Cardiac septum (tissue), 1 donor: ENCODE measurements around the gene PIGU. TPM values are rescaled to one million over a fixed set of nuclear protein-coding genes. Genes with fewer than 3 reads are reported as not detected.
"Not testable (repeated sequence)": the region's sequence is repeated elsewhere in the genome, so short reads cannot be mapped to it uniquely, and the experiment has no call there.

Source experiments
- DNase-seq: peaks from one replicate; pipeline ENCODE4 v3.0.0-alpha.2; 2020; ENCODE audit warnings: low spot score
- intact Hi-C: fragments of 100-400 bp; cut with DNase I; formaldehyde crosslinking; loops from one replicate; pipeline ENCODE4 v1.14.0; 2022
- total RNA-seq: library from RNA; stranded (reverse); fragmentation: NEBNext Ultra II Directional; extraction: Animal tissue kit (Norgen Biotek cat#: 25700); gene quantifications from one replicate; pipeline ENCODE4 v1.2.1, GENCODE V29; 2021
- donor health status: DM: no; HTN: no; CAD: no.

The PIGU gene
- total RNA-seq, 1 donor from 2014 or later: 11.0 TPM

- intact Hi-C loops: loop anchor here (5.0 kb wide), 2 partner anchors 50 to 215 kb away; no protein-coding TSS in a partner anchor
- peak; percentile 27 for DNase-seq
These were observed 149.9 kb downstream of the PIGU start for GRCh38 chr20:34527016-34527415.

DNA sequence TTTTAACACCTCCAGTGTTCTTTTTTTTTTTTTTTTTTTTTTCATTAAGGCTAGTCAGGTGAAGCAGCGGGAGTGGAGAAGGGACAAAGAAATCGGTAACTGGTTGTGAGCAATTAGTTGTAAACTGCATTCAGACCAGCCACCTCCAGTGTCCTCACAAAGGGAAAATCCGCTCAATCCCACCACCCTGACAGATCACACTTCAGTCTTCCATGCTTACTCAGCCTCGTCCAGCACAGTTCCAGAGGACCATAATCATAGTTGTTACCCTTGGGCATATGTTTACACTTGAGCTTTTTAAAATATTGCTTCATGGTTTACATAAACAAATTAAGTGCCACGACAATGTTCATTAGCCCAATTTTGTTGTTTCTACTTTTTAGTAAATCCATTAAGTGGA lies 150.4 kb downstream of the PIGU start:
- intact Hi-C loops: loop anchor here (5.0 kb wide), 2 partner anchors 51 to 214 kb away; no protein-coding TSS in a partner anchor
- peak; percentile 22 for DNase-seq

DNA sequence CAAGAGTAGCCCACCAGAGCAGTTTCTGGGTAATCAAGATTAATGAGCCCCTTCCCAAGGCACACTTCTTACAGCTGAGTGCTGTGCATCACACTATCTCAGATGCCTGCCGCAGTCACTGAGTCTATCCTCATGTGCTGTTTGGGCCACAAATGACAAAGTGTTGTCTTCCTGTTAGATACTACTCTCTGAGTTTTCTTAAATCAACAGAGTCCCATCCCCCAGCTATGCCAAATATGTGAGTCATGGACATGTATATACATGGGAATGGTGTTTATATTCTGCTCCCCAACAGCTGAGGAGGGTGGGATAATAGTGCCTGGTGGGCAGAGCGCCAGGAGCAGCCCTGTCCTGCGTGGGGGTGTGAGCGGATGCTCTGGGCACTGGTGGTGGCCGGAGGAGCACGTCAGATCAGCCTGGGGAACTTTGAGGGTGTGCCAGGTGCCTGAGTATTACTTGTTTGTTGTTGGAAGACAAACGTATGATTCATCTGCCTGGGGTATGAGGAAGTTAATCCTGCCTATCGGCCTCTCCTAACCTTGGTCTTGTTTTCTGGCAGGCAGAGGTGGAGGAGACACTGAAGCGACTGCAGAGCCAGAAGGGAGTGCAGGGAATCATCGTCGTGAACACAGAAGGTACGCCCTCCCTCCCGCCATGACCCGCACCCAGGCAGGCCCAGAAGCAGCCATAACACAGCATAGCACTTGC lies 151.0 kb downstream of the PIGU start:
- peak; percentile 77 for DNase-seq
- intact Hi-C loops: loop anchor here (5.0 kb wide), 2 partner anchors 51 to 214 kb away; no protein-coding TSS in a partner anchor

DNA sequence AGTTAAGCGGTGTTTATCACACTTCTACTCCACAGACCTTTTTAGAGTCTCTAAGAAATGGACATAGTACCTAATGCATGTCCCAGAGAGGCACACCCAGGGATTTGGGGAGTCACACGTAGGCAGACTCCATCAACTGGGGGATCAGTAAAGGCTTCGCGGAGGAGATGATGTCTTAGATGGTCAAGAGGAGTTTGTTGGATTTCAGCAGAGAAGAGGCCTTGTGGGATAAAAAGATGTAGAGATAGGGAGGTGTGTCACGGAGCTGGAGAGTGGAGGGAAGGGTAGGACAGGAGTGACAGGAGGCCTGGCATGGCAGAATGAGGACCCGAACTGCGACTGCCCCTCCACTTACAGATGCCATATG lies 151.6 kb downstream of the PIGU start:
- intact Hi-C loops: loop anchor here (5.0 kb wide), 2 partner anchors 52 to 213 kb away; no protein-coding TSS in a partner anchor
- no peak for DNase-seq

- DNase-seq: no peak
- intact Hi-C loops: loop anchor here (5.0 kb wide), 1 partner anchor 52 kb away; no protein-coding TSS in a partner anchor
These were observed 152.5 kb downstream of the PIGU start for GRCh38 chr20:34524426-34524825.

GRCh38 chr20:34522969-34523871 lies 153.7 kb downstream of the PIGU start:
- no peak for DNase-seq
- intact Hi-C loops: loop anchor here (5.0 kb wide), 1 partner anchor 51 kb away; no protein-coding TSS in a partner anchor

DNA sequence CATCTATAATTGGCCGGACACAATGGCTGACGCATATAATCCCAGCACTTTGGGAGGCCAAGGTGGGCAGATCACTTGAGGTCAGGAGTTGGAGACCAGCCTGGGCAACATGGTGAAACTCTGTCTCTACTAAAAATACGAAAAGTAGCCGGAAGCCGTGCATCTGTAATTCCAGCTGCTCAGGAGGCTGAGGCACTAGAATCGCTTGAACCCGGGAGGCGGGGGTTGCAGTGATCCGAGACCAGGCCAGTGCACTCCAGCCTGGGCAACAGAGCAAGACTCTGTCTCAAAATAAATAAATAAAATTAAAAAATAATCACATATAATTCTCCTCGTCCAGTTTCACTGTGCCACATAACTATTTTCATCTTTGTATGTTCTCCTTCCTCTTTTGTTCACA lies 157.1 kb downstream of the PIGU start:
- intact Hi-C loops: loop anchor here (5.0 kb wide), 1 partner anchor 48 kb away; no protein-coding TSS in a partner anchor

DNA sequence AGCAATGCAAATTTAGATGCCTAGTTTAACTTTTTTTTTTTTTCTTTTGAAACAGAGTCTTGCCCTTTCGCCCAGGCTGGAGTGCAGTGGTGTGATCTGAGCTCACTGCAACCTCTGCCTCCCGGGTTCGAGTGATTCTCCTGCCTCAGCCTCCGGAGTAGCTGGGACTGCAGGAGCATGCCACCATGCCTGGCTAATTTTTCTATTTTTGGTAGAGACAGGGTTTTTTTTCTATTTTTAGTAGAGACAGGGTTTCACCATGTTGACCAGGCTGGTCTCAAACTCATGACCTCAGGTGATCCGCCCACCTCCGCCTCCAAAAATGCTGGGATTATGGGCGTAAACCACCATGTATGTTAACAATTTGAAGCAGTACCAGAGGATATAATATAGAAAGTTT lies 158.0 kb downstream of the PIGU start:
- intact Hi-C loops, DNase-seq: not testable (repeated sequence)

More for the DNA sequence above, 157.1 kb downstream of the PIGU start:
- not testable (repeated sequence) for DNase-seq

- intact Hi-C loops: no loop called here
- no peak for DNase-seq
These were observed 159.8 kb downstream of the PIGU start for GRCh38 chr20:34517114-34517505.

DNA sequence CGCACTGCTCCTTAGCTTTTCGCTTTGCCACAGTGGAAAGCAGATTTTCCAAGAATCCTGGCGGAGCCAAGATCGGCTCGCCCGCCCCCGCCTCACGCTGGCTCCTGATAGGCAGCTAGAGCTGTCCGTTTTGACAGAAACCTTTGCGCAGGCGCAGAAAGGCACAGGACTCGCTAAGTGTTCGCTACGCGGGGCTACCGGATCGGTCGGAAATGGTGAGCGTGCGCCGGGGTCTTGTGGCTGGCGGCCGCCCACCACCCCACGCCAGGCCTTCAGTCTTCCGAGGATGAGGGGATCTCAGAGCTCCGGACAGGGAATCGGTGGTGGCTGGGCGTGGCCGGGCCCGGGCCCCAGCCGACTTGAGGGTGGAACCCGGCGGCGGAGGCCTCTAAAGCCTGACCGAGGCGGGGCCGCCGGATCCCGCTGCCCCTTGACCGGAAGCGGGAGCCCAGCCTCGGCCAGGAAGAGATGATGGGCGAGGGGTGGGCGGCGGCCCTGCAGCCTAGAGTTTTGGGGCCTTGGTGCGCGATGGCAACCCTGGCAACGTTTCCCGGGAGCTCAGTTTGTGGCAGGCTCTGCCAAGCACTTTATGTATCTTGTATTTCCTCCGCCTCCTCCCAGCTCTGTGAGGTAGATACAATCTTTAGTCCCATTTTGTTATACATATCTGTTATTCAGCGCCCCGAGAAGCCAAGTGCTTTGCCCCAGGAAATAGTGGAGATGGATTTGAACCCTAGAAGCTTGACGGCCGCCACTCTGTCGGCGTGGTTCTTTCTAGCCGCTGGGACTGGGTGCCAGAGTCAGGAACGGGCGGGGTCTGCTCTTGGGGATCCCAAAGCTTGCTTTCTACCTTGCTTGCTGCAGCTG lies 160.4 kb downstream of the PIGU start, which contains the start of gene DYNLRB1:
Gene DYNLRB1, plus strand, starts transcription at position 176 of the 867 bp plus-strand sequence. Its CDS starts 37 bp downstream, at position 213.
- intact Hi-C loops: no loop called here
- DNase-seq: peak; percentile 98

GRCh38 chr20:34515484-34516246 lies 161.2 kb downstream of the PIGU start:
- DNase-seq: no peak
- intact Hi-C loops: no loop called here

- no peak for DNase-seq
- intact Hi-C loops: no loop called here
These were observed 161.9 kb downstream of the PIGU start for GRCh38 chr20:34514897-34515483.

GRCh38 chr20:34514034-34514433 lies 162.9 kb downstream of the PIGU start:
- intact Hi-C loops: not testable (repeated sequence)

GRCh38 chr20:34512955-34513419 lies 163.9 kb downstream of the PIGU start:
- DNase-seq: no peak
- intact Hi-C loops: no loop called here

More at GRCh38 chr20:34514034-34514433, 162.9 kb downstream of the PIGU start:
- not testable (repeated sequence) for DNase-seq

- intact Hi-C loops: no loop called here
- DNase-seq: no peak
These were observed 164.5 kb downstream of the PIGU start for GRCh38 chr20:34512266-34512954.

DNA sequence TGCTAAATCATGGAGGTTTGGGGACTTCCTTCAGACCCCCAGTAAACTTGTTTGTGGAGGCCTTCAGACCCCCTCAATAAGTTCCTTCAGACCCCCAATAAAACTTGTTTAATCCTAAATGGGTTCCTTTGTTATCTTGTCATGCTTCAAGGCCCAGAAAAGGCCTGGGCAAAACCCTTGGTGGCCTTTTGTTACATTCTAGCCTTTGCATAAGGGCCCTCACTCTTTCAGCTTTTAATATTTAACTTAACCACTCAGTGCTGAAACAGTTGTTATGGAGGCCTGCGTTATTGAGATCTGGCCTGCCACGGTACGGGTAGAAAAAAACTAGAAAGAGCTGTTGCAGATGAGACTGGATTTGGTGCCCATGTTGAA lies 165.0 kb downstream of the PIGU start:
- no peak for DNase-seq
- intact Hi-C loops: no loop called here

DNA sequence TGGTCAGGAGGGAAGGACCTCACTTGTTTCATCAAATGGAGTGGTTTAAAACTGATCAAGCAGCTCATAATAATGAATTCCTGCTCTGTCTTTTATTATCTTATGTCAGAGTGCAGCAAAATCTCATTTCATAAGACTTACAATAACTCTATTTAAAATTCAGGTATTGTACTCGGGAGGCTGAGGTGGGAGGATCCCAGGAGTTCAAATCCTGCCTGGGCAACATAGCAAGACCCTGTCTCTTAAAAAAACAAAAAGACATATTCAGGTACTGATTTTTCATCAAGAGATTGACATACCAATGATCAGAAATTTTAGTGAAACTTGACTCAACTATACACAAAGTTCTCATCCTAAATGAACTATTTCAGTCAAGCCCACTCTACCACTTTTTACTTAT lies 166.3 kb downstream of the PIGU start:
- no peak for DNase-seq
- intact Hi-C loops: no loop called here
